SK-N-SH treated with all-trans-retinoic acid at 6 μM for 48 hours (cell line): ENCODE results near the gene SYDE1.
"Not testable (repeated sequence)": the region's sequence is repeated elsewhere in the genome, so short reads cannot be mapped to it uniquely, and the experiment has no call there.

ENCODE experiments used
- ATAC-seq: fragments of 200-7000 bp; cut with Tn5 transposase; 3 replicates; pipeline ENCODE4 v1.9.1; 2020; ENCODE audit warnings: mild to moderate bottlenecking, moderate library complexity
- ARNTL ChIP-seq: fragments of 450-650 bp; formaldehyde crosslinking; IDR thresholded peaks from 2 replicates; pipeline ENCODE4 v1.5.0; 2020; ENCODE audit warnings: low read depth, mild to moderate bottlenecking, moderate library complexity, borderline replicate concordance
- BACH2 ChIP-seq: fragments of 250-450 bp; sonication (Bioruptor Pico); IDR thresholded peaks from 2 replicates; pipeline ENCODE4 v1.9.0; 2021; ENCODE audit warnings: mild to moderate bottlenecking, borderline replicate concordance
- CSDC2 ChIP-seq: fragments of 250-450 bp; sonication (Bioruptor Pico); IDR thresholded peaks from 2 replicates; pipeline ENCODE4 v1.5.0; 2020; ENCODE audit warnings: mild to moderate bottlenecking, moderate library complexity
- ESRRG ChIP-seq: fragments of 250-450 bp; sonication (Bioruptor Pico); IDR thresholded peaks from 2 replicates; pipeline ENCODE4 v1.6.1; 2021; ENCODE audit warnings: mild to moderate bottlenecking
- GLIS3 ChIP-seq: fragments of 250-450 bp; sonication (Bioruptor Pico); IDR thresholded peaks from 2 replicates; pipeline ENCODE4 v1.5.0; 2020; ENCODE audit warnings: mild to moderate bottlenecking, moderate library complexity
- ISL1 ChIP-seq: fragments of 250-450 bp; sonication (Bioruptor Pico); IDR thresholded peaks from 2 replicates; pipeline ENCODE4 v2.1.2; 2022; ENCODE audit warnings: mild to moderate bottlenecking, moderate library complexity
- OSR1 ChIP-seq: fragments of 250-450 bp; sonication (Bioruptor Pico); IDR thresholded peaks from 2 replicates; pipeline ENCODE4 v1.8.0; 2022; ENCODE audit warnings: moderate library complexity, mild to moderate bottlenecking, inconsistent platforms
- PPARA ChIP-seq: fragments of 250-450 bp; sonication (Bioruptor Pico); IDR thresholded peaks from 2 replicates; pipeline ENCODE4 v1.5.0; 2020; ENCODE audit warnings: mild to moderate bottlenecking, borderline replicate concordance
- RARB ChIP-seq: fragments of 250-450 bp; sonication (Bioruptor Pico); IDR thresholded peaks from 2 replicates; pipeline ENCODE4 v1.8.0; 2021; ENCODE audit warnings: mild to moderate bottlenecking, moderate library complexity
- TCF4 ChIP-seq: fragments of 250-450 bp; sonication (Bioruptor Pico); IDR thresholded peaks from 2 replicates; pipeline ENCODE4 v1.8.0; 2021; ENCODE audit warnings: mild to moderate bottlenecking, moderate library complexity, borderline replicate concordance
- ZC3H10 ChIP-seq: fragments of 250-450 bp; sonication (Bioruptor Pico); IDR thresholded peaks from 2 replicates; pipeline ENCODE4 v1.5.1; 2021; ENCODE audit warnings: mild to moderate bottlenecking, moderate library complexity
- ZFP3 ChIP-seq: fragments of 250-450 bp; sonication (Bioruptor Pico); IDR thresholded peaks from 2 replicates; pipeline ENCODE4 v1.5.0; 2020; ENCODE audit warnings: mild to moderate bottlenecking, moderate library complexity
- ZFP30 ChIP-seq: fragments of 450-650 bp; formaldehyde crosslinking; IDR thresholded peaks from 2 replicates; pipeline ENCODE4 v1.5.0; 2022; ENCODE audit warnings: mild to moderate bottlenecking, moderate library complexity
- ZNF565 ChIP-seq: fragments of 450-650 bp; formaldehyde crosslinking; conservative IDR thresholded peaks from 2 replicates; pipeline ENCODE4 v1.5.0; 2020; ENCODE audit warnings: low read depth, mild to moderate bottlenecking, moderate library complexity
- ZNF70 ChIP-seq: fragments of 450-650 bp; formaldehyde crosslinking; IDR thresholded peaks from 2 replicates; pipeline ENCODE4 v1.5.0; 2020; ENCODE audit warnings: mild to moderate bottlenecking, moderate library complexity
- ZNF8 ChIP-seq: fragments of 450-650 bp; formaldehyde crosslinking; IDR thresholded peaks from 2 replicates; pipeline ENCODE4 v1.5.0; 2020; ENCODE audit warnings: mild to moderate bottlenecking, moderate library complexity
- TF ChIP-seq, protein P1 (sequence below): fragments of 250-450 bp; sonication (Bioruptor Pico); IDR thresholded peaks from 2 replicates; pipeline ENCODE4 v1.5.1; 2021; ENCODE audit warnings: mild to moderate bottlenecking, moderate library complexity
- TF ChIP-seq, protein P2 (sequence below): fragments of 250-450 bp; sonication (Bioruptor Pico); IDR thresholded peaks from 2 replicates; pipeline ENCODE4 v1.5.1; 2020; ENCODE audit warnings: low read depth, mild to moderate bottlenecking, moderate library complexity
- TF ChIP-seq, protein P3 (sequence below): fragments of 250-450 bp; sonication (Bioruptor Pico); IDR thresholded peaks from 2 replicates; pipeline ENCODE4 v1.8.0; 2021; ENCODE audit warnings: low read depth, mild to moderate bottlenecking, moderate library complexity, borderline replicate concordance
- TF ChIP-seq, protein P4 (sequence below): fragments of 250-450 bp; sonication (Bioruptor Pico); IDR thresholded peaks from 2 replicates; pipeline ENCODE4 v1.5.0; 2020; ENCODE audit warnings: mild to moderate bottlenecking, moderate library complexity
- TF ChIP-seq, protein P5 (sequence below): fragments of 250-450 bp; sonication (Bioruptor Pico); IDR thresholded peaks from 2 replicates; pipeline ENCODE4 v1.8.0; 2020; ENCODE audit warnings: mild to moderate bottlenecking, moderate library complexity, borderline replicate concordance

SYDE1 gene

DNA sequence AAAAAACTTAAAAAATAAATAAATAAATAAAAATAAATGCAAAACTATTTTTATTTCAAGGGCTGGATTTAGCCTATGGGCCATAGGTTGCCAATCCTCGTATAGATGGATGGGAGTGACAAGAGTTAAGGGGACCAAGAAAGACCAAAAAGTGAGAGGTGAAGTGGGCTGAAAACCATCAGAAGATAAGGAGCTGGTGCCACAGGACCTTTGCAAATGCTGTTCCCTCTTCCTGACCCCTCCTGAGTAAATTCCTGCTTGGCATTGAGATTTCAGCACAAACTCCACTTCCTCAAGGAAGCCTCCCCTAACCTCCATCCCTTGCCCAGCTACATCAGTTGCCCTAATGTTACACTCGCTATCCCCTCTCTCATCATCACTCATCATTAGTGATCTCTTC, 14.2 kb upstream of the SYDE1 start:
- TF ChIP-seq BACH2 (CRISPR knock-in tag) = no peak
- no peak for TF ChIP-seq TCF4 (CRISPR knock-in tag)
- TF ChIP-seq ARNTL (CRISPR knock-in tag) = no peak
- no peak for TF ChIP-seq ZNF565 (CRISPR knock-in tag)
- ATAC-seq = no peak

DNA sequence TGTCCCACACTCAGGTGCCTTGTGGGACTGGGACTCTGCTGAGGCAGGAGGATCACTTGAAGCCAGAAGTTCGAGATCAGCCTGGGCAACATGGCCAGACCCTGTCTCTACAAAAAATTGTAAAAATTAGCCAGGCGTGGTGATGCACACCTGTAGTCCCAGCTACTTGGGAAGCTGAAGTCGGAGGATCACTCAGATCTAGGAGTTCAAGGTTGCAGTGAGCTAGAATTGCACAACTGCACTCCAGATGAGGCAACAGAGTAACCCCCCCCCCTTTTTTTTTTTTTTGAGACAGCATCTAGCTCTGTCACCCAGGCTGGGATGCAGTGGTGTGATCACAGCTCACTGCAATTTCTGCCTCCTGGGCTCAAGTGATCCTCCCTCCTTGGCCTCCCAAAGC, 11.0 kb upstream of the SYDE1 start:
- TF ChIP-seq OSR1 = no peak
- TF ChIP-seq, protein P1, sequence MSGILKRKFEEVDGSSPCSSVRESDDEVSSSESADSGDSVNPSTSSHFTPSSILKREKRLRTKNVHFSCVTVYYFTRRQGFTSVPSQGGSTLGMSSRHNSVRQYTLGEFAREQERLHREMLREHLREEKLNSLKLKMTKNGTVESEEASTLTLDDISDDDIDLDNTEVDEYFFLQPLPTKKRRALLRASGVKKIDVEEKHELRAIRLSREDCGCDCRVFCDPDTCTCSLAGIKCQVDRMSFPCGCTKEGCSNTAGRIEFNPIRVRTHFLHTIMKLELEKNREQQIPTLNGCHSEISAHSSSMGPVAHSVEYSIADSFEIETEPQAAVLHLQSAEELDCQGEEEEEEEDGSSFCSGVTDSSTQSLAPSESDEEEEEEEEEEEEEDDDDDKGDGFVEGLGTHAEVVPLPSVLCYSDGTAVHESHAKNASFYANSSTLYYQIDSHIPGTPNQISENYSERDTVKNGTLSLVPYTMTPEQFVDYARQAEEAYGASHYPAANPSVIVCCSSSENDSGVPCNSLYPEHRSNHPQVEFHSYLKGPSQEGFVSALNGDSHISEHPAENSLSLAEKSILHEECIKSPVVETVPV (CRISPR knock-in tag) = no peak
- TF ChIP-seq GLIS3 (CRISPR knock-in tag) = no peak
- TF ChIP-seq PPARA (CRISPR knock-in tag) = no peak
- TF ChIP-seq ESRRG (CRISPR knock-in tag) = no peak
- no peak for TF ChIP-seq ZNF8 (CRISPR knock-in tag)
- TF ChIP-seq ZFP30 (CRISPR knock-in tag) = no peak
- no peak for TF ChIP-seq ZNF565 (CRISPR knock-in tag)
- TF ChIP-seq ARNTL (CRISPR knock-in tag) = no peak
- no peak for TF ChIP-seq TCF4 (CRISPR knock-in tag)
- TF ChIP-seq, protein P2, sequence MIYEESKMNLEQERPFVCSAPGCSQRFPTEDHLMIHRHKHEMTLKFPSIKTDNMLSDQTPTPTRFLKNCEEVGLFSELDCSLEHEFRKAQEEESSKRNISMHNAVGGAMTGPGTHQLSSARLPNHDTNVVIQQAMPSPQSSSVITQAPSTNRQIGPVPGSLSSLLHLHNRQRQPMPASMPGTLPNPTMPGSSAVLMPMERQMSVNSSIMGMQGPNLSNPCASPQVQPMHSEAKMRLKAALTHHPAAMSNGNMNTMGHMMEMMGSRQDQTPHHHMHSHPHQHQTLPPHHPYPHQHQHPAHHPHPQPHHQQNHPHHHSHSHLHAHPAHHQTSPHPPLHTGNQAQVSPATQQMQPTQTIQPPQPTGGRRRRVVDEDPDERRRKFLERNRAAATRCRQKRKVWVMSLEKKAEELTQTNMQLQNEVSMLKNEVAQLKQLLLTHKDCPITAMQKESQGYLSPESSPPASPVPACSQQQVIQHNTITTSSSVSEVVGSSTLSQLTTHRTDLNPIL (CRISPR knock-in tag) = no peak
- no peak for TF ChIP-seq ZNF70 (CRISPR knock-in tag)
- TF ChIP-seq, protein P3, sequence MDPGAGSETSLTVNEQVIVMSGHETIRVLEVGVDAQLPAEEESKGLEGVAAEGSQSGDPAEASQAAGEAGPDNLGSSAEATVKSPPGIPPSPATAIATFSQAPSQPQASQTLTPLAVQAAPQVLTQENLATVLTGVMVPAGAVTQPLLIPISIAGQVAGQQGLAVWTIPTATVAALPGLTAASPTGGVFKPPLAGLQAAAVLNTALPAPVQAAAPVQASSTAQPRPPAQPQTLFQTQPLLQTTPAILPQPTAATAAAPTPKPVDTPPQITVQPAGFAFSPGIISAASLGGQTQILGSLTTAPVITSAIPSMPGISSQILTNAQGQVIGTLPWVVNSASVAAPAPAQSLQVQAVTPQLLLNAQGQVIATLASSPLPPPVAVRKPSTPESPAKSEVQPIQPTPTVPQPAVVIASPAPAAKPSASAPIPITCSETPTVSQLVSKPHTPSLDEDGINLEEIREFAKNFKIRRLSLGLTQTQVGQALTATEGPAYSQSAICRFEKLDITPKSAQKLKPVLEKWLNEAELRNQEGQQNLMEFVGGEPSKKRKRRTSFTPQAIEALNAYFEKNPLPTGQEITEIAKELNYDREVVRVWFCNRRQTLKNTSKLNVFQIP (CRISPR knock-in tag) = no peak
- no peak for TF ChIP-seq ZFP3 (CRISPR knock-in tag)
- no peak for TF ChIP-seq RARB (CRISPR knock-in tag)
- TF ChIP-seq, protein P4, sequence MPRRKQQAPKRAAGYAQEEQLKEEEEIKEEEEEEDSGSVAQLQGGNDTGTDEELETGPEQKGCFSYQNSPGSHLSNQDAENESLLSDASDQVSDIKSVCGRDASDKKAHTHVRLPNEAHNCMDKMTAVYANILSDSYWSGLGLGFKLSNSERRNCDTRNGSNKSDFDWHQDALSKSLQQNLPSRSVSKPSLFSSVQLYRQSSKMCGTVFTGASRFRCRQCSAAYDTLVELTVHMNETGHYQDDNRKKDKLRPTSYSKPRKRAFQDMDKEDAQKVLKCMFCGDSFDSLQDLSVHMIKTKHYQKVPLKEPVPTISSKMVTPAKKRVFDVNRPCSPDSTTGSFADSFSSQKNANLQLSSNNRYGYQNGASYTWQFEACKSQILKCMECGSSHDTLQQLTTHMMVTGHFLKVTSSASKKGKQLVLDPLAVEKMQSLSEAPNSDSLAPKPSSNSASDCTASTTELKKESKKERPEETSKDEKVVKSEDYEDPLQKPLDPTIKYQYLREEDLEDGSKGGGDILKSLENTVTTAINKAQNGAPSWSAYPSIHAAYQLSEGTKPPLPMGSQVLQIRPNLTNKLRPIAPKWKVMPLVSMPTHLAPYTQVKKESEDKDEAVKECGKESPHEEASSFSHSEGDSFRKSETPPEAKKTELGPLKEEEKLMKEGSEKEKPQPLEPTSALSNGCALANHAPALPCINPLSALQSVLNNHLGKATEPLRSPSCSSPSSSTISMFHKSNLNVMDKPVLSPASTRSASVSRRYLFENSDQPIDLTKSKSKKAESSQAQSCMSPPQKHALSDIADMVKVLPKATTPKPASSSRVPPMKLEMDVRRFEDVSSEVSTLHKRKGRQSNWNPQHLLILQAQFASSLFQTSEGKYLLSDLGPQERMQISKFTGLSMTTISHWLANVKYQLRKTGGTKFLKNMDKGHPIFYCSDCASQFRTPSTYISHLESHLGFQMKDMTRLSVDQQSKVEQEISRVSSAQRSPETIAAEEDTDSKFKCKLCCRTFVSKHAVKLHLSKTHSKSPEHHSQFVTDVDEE (CRISPR knock-in tag) = no peak
- TF ChIP-seq ZC3H10 (CRISPR knock-in tag) = no peak
- TF ChIP-seq CSDC2 (CRISPR knock-in tag) = no peak
- TF ChIP-seq BACH2 (CRISPR knock-in tag) = no peak
- ATAC-seq = no peak

DNA sequence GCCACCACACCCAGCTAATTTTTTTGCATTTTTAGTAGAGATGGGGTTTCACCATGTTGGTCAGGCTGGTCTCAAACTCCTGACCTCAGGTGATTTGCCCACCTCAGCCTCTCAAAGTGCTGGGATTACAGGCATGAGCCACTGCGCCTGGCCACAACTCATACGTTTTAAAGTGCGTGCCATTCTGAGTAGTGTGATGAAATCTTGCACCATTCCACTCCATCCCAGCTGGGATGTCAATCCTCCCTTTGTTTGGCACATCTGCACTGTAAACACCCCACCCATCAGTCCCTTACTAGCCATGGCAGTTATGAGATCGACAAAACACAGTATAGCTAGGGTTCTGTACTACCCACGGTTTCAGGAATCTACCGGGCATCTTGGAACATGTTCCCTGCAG, 9.2 kb upstream of the SYDE1 start:
- not testable (repeated sequence) for ATAC-seq

DNA sequence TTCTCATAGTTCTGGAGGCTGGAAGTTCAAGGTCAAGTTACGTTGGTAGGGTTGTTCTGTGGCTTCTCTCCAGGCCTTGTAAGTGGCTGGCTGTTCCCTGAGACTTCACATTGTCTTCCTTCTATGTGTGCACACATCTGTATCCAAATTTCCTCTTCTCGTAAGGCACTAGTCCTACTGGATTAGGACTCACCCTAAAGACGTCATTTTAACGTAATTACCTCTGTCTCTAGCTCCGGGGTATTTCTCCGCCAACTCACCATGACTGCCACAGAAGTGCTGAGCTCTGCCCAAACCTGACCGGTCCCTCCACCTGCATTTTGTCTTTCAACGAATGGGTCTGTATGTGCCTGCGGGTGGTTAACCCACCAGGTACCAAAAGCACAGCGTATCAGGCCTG, 8.7 kb upstream of the SYDE1 start:
- no peak for ATAC-seq
- no peak for TF ChIP-seq ARNTL (CRISPR knock-in tag)
- TF ChIP-seq, protein P5, sequence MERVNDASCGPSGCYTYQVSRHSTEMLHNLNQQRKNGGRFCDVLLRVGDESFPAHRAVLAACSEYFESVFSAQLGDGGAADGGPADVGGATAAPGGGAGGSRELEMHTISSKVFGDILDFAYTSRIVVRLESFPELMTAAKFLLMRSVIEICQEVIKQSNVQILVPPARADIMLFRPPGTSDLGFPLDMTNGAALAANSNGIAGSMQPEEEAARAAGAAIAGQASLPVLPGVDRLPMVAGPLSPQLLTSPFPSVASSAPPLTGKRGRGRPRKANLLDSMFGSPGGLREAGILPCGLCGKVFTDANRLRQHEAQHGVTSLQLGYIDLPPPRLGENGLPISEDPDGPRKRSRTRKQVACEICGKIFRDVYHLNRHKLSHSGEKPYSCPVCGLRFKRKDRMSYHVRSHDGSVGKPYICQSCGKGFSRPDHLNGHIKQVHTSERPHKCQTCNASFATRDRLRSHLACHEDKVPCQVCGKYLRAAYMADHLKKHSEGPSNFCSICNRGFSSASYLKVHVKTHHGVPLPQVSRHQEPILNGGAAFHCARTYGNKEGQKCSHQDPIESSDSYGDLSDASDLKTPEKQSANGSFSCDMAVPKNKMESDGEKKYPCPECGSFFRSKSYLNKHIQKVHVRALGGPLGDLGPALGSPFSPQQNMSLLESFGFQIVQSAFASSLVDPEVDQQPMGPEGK (CRISPR knock-in tag) = no peak
- no peak for TF ChIP-seq ZNF8 (CRISPR knock-in tag)
- TF ChIP-seq, protein P1 (CRISPR knock-in tag) = no peak
- TF ChIP-seq, protein P2 (CRISPR knock-in tag) = no peak
- no peak for TF ChIP-seq CSDC2 (CRISPR knock-in tag)
- TF ChIP-seq ZNF565 (CRISPR knock-in tag) = no peak
- no peak for TF ChIP-seq ISL1 (CRISPR knock-in tag)
- TF ChIP-seq RARB (CRISPR knock-in tag) = no peak
